NCI-H446 treated with DMSO at 0.1 percent for 48 hours (cell line): Measurements from ENCODE around the gene MLEC.
"Not testable (repeated sequence)": the region's sequence is repeated elsewhere in the genome, so short reads cannot be mapped to it uniquely, and the experiment has no call there.

ENCODE experiments used
- DNase-seq: peaks from one replicate; lab custom pipeline; 2025; lab: John Stamatoyannopoulos, UW

MLEC gene

GRCh38 chr12:120720987-120721801 is 34.2 kb downstream of the MLEC start:
- no peak for DNase-seq

DNA sequence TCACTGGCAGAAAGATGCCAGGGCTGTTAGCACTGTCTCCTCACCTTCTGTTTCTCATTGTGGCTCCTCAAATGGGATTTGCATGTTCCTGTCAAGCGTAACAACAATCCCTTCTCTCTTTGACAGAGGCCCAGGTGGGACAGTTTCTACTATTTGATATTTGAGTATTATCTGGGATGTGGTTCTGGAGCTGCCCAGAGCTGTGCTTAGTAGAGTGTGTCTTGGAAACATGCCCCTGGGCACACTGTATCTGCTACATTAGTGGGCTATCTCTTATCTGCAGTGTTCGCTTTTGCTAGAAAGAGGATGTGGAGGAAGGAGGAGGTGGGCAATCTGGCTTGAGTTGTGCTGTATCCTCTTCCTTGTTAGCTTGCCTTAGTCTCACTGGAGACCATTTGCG is 34.9 kb downstream of the MLEC start:
- no peak for DNase-seq

GRCh38 chr12:120722784-120723183 is 35.8 kb downstream of the MLEC start:
- DNase-seq: no peak

DNA sequence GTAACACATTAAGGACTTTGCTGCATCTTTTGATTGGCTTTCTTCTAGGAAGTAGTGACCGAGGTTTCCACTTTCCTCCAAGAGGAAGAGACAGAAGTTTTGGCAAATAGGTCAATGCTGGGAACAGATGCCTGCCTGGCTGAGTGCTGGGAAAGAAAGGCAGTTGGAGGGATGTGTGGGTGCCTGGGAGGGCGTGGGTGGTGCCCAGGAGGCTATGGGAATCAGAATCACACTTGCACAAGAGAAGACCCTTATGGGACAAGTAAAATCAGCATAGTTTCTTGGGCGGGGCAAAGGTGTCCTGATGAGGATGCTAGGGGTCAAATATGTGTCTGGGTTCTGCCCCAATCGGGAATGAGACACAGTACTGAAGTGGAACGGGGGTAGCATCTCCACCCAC is 37.8 kb downstream of the MLEC start:
- no peak for DNase-seq

DNA sequence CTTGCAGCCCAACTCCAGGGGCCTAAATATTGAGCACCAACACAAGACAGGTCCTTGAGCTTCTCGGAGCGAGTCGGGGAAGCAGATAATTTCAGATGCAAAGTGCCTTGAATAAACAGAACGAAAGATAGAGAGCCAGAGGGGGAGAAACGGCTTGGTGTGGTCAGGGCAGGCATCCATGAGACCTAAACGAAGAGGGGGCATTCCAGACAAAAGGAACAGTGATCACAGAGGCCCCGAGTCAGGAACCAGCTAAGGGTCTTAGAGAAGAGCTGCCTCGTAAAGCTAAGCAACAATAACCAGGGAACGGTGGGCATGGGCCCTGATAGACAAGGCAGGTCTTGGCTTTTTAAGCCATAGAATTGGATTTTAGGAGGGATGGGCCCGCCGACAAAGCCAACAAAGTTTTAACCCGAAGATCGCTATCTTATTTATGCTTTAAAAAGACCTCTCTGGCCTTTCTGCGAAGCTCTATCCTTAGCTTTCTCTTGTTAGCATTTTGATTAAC is 38.3 kb downstream of the MLEC start:
- DNase-seq: no peak

DNA sequence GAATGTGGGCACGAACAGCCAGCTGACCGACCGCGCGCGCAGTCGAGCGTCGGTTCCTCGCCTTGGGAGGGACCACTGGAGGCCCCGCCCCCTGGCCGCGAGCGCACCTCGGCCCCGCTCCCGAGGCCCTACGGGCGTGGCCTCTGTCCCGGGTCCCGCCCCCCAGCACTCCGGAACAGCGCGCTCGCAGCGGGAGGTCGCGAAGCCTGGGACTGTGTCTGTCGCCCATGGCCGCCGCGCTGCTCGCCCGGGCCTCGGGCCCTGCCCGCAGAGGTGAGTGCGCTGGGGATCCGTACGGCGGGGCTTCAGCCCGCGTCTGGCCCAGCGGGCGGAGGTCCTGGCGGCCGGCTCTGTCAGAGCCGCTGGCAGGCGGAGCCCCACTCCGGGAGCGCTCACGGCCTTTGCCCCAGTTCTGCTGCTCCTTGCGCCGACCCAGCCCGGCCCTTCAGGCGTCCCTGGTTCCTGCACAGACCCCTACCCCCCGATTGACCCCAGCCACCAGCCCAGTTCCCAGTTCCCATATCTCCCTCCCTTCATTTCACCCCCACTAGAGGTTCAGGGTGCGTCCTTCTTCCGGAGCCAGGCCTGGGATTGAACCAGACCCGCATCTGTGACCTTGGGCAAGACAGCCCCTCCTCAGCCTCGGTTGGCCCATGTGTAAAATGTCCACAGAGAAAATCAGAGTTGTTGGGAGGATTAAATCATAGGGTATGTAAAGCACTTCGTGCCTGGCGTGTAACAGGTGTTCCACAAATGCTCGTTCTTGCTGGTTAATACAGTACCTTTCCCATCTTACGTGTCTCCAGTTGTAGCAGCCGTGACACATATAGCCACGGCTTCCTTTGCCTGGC is 38.9 kb downstream of the MLEC start, which contains the start of gene ACADS:
ACADS (plus strand) TSS at position 168 of the 851 bp plus-strand sequence; CDS start at position 228, 60 bp downstream.
- DNase-seq: peak; percentile 49

- no peak for DNase-seq
Observed at GRCh38 chr12:120726510-120726793, 39.5 kb downstream of the MLEC start.

GRCh38 chr12:120726961-120727360 is 40.0 kb downstream of the MLEC start:
- no peak for DNase-seq

GRCh38 chr12:120732198-120732597 is 45.2 kb downstream of the MLEC start:
- not testable (repeated sequence) for DNase-seq

- no peak for DNase-seq
Observed at GRCh38 chr12:120733574-120733973, 46.6 kb downstream of the MLEC start.

DNA sequence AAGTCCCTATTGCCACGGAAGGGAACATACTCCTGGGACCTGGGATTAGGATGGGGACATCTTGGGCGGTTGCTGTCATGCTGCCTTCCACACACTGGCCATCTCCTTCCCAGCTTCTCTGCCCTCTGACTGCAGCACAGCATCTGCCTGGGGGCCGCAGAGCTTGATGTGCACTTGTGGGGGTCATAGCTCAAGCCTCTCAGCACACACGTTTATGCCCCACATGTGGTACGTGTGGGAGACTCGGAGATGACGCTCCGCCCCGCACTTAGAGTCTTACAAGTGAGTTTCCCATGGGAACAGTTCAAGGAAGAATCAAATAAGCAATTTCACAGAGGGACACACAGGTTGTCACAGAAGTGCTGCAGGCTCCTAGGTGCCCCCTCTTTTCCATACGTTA is 47.3 kb downstream of the MLEC start:
- DNase-seq: no peak

GRCh38 chr12:120735181-120735580 is 48.2 kb downstream of the MLEC start:
- DNase-seq: no peak

GRCh38 chr12:120736404-120737331 is 49.7 kb downstream of the MLEC start:
- DNase-seq: no peak

DNA sequence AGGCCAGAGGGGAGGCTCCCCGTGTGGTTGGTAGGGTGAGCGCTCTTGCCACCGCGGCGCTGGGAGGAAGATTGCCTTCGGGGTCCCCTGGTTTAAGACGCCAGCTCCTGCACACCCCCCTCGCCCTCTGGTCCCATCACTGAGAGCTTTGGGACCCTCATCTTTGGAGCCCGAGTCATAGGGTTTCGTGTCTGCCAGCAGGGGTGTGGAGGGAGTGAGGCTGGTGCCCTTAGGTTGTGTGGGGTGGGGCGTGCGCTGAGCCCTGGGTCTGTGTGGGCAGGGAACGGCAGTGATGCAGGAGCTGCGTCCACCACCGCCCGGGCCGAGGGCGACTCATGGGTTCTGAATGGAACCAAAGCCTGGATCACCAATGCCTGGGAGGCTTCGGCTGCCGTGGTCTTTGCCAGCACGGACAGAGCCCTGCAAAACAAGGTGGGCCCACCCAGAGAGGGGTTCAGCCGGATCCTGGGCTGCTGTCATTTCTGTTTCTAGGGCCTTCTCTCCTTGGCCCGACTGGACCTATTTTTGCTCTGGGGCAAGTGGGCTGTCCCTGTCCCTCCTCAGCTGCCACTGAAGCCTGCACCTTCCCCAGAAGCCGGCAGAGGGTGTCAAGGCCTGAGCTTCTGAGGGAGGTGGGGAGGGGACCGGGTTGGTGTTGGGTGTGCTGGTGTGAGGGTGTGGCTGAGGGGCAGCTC is 50.8 kb downstream of the MLEC start:
- DNase-seq: no peak

- DNase-seq: no peak
Observed at GRCh38 chr12:120738252-120739030, 51.5 kb downstream of the MLEC start.

GRCh38 chr12:120739031-120739762 is 52.2 kb downstream of the MLEC start:
- DNase-seq: no peak

- no peak for DNase-seq
Observed at GRCh38 chr12:120739821-120740613, 53.1 kb downstream of the MLEC start.

- no peak for DNase-seq
Observed at GRCh38 chr12:120740871-120741270, 53.9 kb downstream of the MLEC start.
